Prostate gland (tissue), 2 donors: ENCODE measurements around the gene TRDMT1. TPM values are rescaled to one million over a fixed set of nuclear protein-coding genes. Genes with fewer than 3 reads are reported as not detected.

Experiments used
- DNase-seq: peaks from one replicate; pipeline ENCODE4 v3.0.0-alpha.2; 2019; ENCODE audit warnings: low spot score
- H3K27ac ChIP-seq, 2 donors: fragments of 200-600 bp; sonication (generic); 2 replicates each; pipeline ENCODE4 v1.5.1; 2017 to 2019
- H3K27me3 ChIP-seq: fragments of 200-600 bp; sonication (generic); replicated peaks from 2 replicates; pipeline ENCODE4 v1.5.1; 2019; ENCODE audit not compliant: insufficient read depth
- H3K36me3 ChIP-seq, 2 donors: fragments of 200-600 bp; sonication (generic); 1 replicate in 1 of 2; 2 replicates in 1 of 2; pipeline versions ENCODE4 v1.5.1 to v1.8.1; 2017 to 2019
- H3K4me1 ChIP-seq: fragments of 200-600 bp; sonication (generic); replicated peaks from 2 replicates; pipeline ENCODE4 v1.5.1; 2019
- H3K4me3 ChIP-seq, 2 donors: fragments of 200-600 bp; sonication (generic); 2 replicates each; pipeline ENCODE4 v1.5.1; 2017 to 2019
- H3K9me3 ChIP-seq: fragments of 200-600 bp; sonication (generic); 2 replicates; pipeline ENCODE4 v1.5.1; 2017
- CTCF ChIP-seq, 4 experiments: fragments of 200-600 bp in 2 of 4; fragments of 450-650 bp in 2 of 4; sonication (generic) in 2 of 4; IDR thresholded peaks; 1 replicate in 3 of 4; 2 replicates in 1 of 4; pipeline ENCODE4 v1.5.1; 2016 to 2019; ENCODE audit warnings: antibody characterized with exemption in 4 of 4, mild to moderate bottlenecking in 2 of 4, moderate library complexity in 2 of 4
- POLR2A ChIP-seq: fragments of 450-650 bp; IDR thresholded peaks from one replicate; pipeline ENCODE4 v1.6.1; 2016; ENCODE audit warnings: antibody characterized with exemption, mild to moderate bottlenecking
- POLR2AphosphoS5 ChIP-seq: sonication (generic); formaldehyde crosslinking; IDR thresholded peaks from one replicate; pipeline ENCODE4 v1.6.1; 2017; ENCODE audit warnings: antibody characterized with exemption
- WGBS: methylation state at CpG from one replicate; pipeline ENCODE4 v1.1.5; 2018; 5-methylcytosine and 5-hydroxymethylcytosine counted together
- intact Hi-C: fragments of 100-400 bp; cut with DNase I; formaldehyde crosslinking; loops from one replicate; pipeline ENCODE4 v1.14.2; 2022
- total RNA-seq, 2 donors: library from RNA; depleted of rRNA; stranded (reverse); fragments of >200 nt; gene quantifications; one replicate each; pipeline ENCODE4 v1.1.0, GENCODE V29; 2016

TRDMT1 gene
- total RNA-seq, 2 donors from 2014 or later, result 6.5 to 9.9 TPM

GRCh38 chr10:17109046-17109445 lies 92.4 kb downstream of the TRDMT1 start:
- no peaks in the 10 kb centered on the region for H3K36me3 ChIP-seq
- no peak overlapping the region for H3K4me3 ChIP-seq
- no peaks in the 10 kb centered on the region for H3K27me3 ChIP-seq
- no peak for DNase-seq
- 92% methylated on average over 2 of the region's 2 CpGs for WGBS
- TF ChIP-seq POLR2A, result no peak
- TF ChIP-seq POLR2AphosphoS5, result no peak
- no peak for TF ChIP-seq CTCF (IDR thresholded peaks at IDR 0.05)
- no peak overlapping the region for H3K27ac ChIP-seq
- intact Hi-C loops, result no loop called here
- H3K4me1 ChIP-seq, result no peaks in the 10 kb centered on the region
- H3K9me3 ChIP-seq, result no peaks in the 10 kb centered on the region

GRCh38 chr10:17106991-17107390 lies 94.5 kb downstream of the TRDMT1 start:
- TF ChIP-seq POLR2A (no peak), POLR2AphosphoS5 (no peak), CTCF (IDR thresholded peaks at IDR 0.05) (no peak)
- intact Hi-C loops, result no loop called here
- DNase-seq, result no peak
- Histone ChIP-seq H3K36me3 (no peaks in the 10 kb centered on the region), H3K27ac (no peak overlapping the region), H3K27me3 (no peaks in the 10 kb centered on the region), H3K9me3 (no peaks in the 10 kb centered on the region), H3K4me1 (no peaks in the 10 kb centered on the region), H3K4me3 (no peak overlapping the region)
- 87% methylated on average over 5 of the region's 5 CpGs for WGBS

- Histone ChIP-seq H3K36me3 (no peaks in the 10 kb centered on the region), H3K27me3 (no peaks in the 10 kb centered on the region), H3K9me3 (no peaks in the 10 kb centered on the region), H3K4me3 (no peak overlapping the region), H3K4me1 (no peaks in the 10 kb centered on the region), H3K27ac (no peak overlapping the region)
- no peak for TF ChIP-seq CTCF (IDR thresholded peaks at IDR 0.05)
- TF ChIP-seq POLR2AphosphoS5, result no peak
- no peak for TF ChIP-seq POLR2A
- no peak for DNase-seq
- intact Hi-C loops, result no loop called here
Measured at GRCh38 chr10:17101910-17102266, 99.6 kb downstream of the TRDMT1 start.

GRCh38 chr10:17101257-17101909 lies 100.1 kb downstream of the TRDMT1 start:
- no peak for TF ChIP-seq CTCF (IDR thresholded peaks at IDR 0.05)
- no peak for TF ChIP-seq POLR2A
- Histone ChIP-seq H3K4me3 (no peak overlapping the region), H3K36me3 (no peaks in the 10 kb centered on the region), H3K4me1 (no peaks in the 10 kb centered on the region), H3K27me3 (no peaks in the 10 kb centered on the region), H3K9me3 (no peaks in the 10 kb centered on the region), H3K27ac (no peak overlapping the region)
- no peak for DNase-seq
- WGBS, result 81% methylated on average over 7 of the region's 7 CpGs
- intact Hi-C loops, result no loop called here

GRCh38 chr10:17100586-17100985 lies 100.9 kb downstream of the TRDMT1 start:
- Histone ChIP-seq H3K4me1 (no peaks in the 10 kb centered on the region), H3K27ac (no peak overlapping the region), H3K36me3 (no peaks in the 10 kb centered on the region), H3K4me3 (no peak overlapping the region), H3K9me3 (no peaks in the 10 kb centered on the region), H3K27me3 (no peaks in the 10 kb centered on the region)
- intact Hi-C loops, result no loop called here
- TF ChIP-seq CTCF (IDR thresholded peaks at IDR 0.05) (no peak), POLR2AphosphoS5 (no peak), POLR2A (no peak)
- 82% methylated on average over 9 of the region's 9 CpGs for WGBS
- DNase-seq, result no peak
